Head of caudate nucleus (tissue), 42 donors: ENCODE measurements around the gene FAAP20.

Experiments used
- DNase-seq, 42 donors: peaks; one replicate each; pipeline versions ENCODE4 v3.0.0 to v3.0.0-alpha.2; 2020 to 2021; ENCODE audit warnings: mixed read lengths in 7 of 42
- intact Hi-C: fragments of 100-400 bp; cut with DNase I; formaldehyde crosslinking; loops from one replicate; pipeline ENCODE4 v1.15.0; 2022

The FAAP20 gene

DNA sequence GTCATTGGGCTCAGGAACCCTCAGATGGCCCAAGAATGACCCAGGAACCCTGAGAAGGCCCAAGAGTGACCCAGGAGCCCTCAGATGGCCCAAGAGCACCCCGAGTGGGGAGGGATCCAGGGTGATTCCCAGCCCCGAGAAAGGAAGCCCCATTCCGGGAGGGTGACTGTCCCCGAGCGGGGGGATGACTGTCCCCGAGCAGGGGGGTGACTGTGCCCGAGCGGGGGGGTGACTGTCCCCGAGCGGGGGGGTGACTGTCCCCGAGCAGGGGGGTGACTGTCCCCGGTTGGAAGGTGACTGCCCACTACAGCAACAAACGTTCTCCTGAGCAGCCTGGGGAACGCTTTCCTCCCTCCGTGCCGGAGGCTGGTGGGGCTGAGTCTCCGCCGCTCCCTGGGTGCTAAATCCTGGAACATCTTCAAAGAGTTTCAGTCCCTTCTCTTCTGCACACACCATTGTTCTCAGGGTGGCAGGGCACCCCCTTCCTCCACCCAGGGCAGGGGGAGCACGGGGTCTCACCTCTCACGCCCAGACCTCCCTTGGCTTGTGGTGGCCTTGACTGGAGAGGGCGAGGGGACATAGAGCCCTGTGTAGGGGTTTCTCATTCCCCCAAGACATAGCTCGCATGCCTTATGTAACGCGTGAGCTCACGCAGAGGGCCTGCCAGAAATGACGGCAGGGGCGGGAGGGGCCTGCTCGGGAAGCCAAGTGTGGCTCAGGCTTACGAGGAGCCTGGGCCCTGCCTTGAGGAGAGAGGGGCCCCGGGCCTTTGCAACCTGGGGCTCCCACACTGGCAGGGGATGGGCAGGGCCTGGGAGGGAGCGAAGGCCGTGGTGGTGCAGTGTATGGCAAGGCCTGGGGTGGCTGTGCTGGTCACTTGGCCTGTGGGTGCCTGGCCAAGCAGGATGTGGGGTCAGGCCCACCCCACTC, 19.3 kb upstream of the FAAP20 start:
- DNase-seq, result peak; percentile 65 to 93 (median 82)
- intact Hi-C loops, result no loop called here

DNA sequence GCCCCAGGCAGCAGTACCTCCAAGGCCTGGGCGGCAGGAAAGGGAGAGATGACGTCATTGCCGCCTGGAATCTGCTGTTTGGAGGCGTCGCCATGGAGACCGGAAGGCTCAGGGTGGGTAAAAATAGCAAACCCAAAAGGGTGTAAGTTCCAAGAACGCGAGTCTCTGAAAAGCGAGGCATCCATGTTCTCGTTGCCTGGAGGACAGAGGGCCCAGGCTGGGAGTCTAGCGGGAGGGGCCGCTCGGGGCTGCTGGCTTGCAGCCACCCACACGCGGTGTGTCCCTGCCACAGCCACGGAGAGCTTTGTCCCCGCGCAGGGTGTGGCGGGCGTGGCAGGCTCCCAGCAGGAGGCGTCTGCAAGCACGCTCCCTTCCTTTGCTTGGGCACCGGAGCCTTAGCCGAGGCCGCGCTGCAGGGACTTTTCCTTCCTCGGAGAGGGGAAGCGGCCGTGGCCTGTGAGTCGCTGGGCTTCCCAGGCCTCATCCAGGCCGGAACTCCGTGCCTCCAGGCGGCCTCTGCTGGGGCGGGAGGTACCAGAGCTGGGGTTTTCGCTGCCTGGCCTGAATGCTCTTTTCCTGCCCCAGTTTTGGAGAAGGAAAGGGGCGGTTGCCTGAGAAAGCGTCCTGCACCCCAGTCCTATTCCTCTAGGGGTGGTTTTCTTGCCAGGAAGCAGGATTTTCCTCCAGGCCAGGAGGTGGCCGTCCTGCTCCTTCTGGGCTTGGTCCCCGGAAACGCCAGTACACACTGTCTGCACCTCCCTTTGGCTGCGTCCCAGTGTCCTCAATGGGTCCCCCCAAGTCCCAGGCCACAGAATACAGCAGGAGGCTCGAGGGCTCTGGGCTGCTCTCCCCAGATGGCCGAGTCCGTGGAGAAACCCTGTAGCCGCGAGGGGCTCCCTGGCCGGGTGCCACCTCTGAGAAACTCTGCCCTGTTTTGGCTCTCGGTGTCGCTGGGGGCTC, 18.2 kb upstream of the FAAP20 start:
- DNase-seq, result peak; percentile 69 to 95 (median 85)
- intact Hi-C loops, result no loop called here

DNA sequence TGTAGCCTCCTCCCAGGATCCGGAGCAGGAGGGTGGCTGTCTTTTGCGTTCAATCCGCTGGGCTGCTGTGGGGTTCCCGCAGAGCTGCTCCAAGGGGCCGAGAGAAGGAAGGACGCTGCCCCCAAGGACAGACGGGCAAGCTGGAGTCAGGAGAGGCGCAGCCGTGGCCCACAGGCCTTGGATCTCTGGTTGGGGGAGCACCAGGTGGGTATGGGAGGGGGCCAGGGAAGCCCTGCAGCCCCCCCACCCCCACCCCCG, 17.6 kb upstream of the FAAP20 start:
- peak in 2 of 42 donors; percentile 21 to 28 for DNase-seq

DNA sequence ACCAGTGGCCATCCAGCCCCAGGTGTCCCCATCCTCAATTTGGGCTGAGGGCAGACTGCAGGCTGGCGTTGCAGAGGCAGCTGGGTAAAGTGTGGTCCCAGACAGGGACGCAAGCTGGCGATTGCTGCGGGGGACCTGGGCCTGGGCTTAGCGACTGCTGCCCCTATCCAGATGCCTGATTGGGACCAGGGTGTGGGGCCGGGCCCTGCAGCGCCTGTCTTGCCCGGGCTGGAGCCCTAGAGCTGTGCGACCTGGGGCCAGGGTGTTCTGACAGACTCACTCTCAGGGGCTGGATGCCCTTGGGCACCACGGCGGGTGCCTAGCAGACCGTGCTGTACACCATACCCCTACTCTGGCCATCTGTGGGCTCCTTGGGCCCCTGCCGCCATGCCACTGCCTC, 16.2 kb upstream of the FAAP20 start:
- no peak for DNase-seq
- intact Hi-C loops, result no loop called here

More for the DNA sequence above, 17.6 kb upstream of the FAAP20 start:
- intact Hi-C loops, result no loop called here

DNA sequence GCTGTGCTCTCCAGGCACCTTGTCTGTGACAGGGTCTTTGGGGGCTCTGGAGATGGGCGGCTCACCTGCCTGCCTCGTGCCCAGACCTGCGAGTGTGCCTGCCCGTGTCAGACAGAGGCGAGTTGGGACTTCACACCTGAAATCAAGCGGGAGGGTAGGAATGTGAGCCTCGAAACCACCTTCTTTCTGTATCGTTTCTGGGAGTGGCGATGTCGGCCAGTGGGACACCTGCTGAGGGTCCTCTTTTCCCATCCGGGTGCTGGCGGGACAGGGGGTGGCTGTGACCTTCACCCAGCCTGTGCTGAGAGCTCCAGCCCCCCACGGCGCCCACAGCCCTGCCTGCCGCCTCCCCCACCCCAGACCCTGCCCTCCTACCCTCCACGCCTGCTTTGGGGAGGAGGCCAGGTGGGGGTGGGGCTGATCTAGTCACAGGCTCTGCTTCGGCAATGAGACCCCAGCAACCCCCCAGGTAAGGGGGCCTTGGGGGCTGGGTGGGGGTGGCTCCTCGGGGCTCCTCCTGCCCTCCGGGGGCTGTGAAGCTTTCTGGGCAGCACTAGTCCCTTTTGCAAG, 15.6 kb upstream of the FAAP20 start:
- intact Hi-C loops, result no loop called here
- no peak for DNase-seq

DNA sequence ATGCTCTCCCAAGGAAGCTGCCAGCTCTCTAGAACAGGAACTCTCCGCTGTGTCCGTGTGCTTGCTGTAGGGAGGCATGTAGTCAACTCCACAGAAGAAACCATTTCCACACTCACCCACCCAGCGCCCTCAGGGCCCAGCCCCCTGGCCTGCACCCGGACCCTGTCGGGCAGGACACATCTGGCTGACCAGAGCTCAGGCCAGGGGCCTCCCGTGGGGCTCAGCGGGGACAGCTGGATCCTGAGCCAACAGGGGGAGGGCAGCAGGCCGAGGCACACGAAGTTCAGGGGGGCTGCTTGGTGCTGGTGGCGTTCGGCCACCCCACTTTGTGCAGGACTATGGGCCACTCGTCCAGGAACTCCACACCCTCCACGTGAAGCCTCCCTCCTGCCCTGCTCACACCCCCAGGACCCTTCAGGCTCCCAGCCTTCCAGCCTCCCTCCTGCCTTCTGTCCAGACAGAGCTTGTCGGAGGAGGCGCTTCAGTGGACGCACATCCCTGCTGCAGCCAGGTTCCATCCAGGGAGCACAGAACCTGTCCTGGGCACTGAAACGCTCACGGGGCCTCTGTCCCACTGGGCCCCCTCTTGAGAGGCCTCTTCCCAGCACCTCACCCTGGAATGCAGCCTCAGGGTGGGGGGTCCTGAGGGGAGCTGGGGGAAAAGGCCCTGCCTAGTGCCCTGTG, 15.0 kb upstream of the FAAP20 start:
- intact Hi-C loops, result no loop called here
- DNase-seq, result no peak

DNA sequence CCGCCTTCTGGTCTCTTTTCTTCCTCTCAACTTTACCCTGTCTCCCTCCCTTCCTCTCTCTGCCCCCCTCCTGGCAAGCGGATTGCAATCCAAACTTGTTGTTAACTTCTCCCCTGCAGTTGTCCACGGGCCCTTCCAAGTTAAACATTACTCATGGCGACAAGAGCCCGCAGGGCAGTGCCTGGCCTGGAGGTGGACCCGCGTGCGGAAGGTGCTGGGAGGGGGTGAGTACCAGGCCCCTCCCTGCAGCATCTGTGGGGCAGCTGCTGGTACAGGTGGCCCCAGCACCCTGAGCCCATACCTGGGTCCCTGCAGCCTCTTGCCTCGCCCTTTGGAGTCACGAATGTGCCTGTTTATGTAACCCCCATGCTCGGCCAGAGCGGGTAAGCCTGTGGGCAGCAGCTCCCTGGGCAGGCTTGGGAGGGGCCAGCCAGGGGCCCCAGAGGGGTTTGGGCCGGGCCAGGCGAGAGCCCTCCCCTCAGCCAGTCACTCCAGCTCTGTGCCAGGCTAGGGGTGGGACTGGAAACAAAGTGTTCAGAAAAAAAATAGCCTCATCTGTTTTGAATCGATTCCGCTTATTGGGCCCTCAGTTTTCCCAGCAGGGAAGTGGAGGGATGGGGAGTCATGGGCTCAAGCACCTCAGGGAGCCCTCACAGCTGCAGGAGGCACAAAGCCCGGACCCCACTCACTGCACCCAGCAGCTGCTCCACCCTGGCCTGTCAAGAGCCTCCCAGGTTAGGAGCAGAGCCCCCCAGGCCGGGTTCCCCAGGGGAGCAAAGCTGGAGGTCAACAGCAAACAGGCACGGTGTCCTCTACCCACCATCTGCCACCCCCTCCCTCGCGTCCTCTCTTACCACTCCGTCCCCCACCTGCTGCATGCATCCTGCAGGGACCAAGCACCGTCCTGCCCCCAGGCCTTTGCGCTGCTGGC, 14.0 kb upstream of the FAAP20 start:
- DNase-seq, result no peak
- intact Hi-C loops, result no loop called here

DNA sequence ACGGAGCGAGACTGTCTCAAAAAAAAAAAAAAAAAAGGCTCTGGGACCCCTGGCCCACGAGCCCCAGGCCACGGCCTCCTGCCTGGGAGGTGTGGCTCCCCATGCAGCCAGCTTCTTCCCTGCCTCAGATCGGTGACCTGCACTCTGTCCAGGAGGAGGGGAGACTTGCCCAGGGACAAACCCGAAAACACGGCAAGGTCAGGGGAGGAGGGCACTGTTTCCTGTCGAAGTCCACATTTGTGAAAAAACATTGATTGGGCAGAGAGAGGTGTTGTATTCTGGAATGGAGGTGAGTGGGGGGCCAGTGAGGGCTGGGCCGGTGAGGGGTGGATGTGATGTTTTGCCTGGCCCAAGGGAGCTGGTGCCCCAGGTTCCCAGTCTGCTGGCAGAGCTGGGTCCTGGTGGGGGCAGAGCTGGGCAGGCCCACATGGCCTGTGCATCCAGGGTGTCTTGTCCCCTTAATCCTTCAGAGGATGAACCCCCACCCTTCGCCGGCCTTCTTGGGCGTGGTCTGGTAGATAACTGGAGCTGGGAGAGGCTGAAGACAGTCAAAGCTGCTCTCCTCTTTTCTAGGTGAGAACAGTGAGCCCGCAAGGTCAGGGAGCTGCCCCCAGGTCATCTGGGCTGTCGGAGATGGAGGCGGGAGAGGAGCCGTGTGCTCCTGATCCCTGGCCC, 12.4 kb upstream of the FAAP20 start:
- DNase-seq, result no peak
- intact Hi-C loops, result no loop called here

DNA sequence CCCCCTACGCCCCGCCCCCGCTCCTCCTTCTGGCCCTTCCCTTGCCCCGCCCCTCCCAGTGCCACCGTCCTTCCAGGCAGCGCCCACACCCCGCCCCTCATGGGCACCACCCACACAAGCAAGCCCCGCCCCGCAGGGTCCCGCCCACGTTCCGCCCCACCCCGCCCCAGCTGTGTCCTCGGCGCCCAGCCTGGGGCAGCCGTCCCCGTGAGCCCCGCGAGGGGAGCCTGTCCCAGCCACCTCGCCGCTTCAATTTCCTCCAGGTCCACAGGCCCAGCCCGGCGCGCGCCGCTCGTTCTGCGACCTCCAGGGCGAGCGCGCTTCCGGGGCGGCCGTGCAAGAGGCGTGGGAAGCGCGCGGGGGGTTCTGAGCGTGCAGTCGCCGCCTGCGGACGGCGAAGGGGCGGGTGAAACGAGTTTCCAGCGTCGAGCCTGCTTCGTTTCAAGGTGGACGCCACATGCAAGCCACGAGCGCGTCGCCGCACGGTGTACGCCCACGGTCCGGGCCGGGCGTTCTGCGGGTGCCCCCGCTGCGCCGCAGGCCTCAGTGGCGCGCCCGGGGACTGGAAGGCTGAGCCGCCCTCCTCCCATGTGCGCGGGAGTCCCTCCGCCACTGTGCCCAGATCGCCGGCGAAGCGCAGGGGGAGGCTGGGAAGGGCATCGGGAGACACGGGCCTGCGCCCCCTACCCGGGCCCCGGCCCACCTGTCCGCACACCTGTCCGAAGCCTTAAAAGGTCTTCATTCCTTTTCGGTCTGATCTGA, 10.8 kb upstream of the FAAP20 start:
- intact Hi-C loops, result no loop called here

DNA sequence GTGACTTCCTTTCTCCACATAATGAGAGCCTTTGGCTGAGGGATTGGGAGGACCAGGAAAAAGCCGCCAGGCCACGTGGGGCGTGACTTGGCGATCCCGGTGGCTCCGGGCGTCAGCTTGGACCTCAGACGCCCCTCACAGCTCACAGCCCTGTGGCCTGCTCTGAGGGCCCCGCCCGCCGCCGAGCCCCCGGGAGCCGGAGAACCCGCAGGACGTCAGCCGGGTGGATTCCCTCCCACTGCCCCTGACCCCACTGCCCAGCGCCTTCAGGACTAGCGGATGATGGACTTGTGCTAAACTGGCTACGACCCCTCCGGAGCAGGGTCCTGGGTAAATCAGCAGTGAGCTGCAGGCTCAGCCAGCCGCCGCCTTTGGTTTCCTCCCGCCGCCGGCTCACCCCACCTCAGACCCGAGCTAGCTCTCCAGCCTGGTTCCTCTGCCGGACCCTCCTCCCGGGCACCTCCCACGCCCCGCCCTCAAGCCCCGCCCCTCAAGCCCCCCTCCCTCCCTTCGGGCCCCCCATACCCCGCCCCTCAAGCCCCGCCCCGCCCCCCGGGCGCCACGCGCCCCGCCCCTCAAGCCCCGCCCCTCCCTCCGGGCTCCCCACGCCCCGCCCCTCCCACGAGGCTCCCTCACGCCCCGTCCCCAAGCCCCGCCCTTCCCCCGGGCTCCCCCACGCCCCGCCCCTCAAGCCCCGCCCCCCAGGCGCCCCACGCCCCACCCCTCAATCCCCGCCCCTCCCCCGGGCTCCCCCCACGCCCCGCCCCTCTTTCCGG, 10.0 kb upstream of the FAAP20 start:
- intact Hi-C loops, result no loop called here

More for the DNA sequence above, 10.8 kb upstream of the FAAP20 start:
- DNase-seq, result peak; percentile 89 to 99 (median 97)

DNA sequence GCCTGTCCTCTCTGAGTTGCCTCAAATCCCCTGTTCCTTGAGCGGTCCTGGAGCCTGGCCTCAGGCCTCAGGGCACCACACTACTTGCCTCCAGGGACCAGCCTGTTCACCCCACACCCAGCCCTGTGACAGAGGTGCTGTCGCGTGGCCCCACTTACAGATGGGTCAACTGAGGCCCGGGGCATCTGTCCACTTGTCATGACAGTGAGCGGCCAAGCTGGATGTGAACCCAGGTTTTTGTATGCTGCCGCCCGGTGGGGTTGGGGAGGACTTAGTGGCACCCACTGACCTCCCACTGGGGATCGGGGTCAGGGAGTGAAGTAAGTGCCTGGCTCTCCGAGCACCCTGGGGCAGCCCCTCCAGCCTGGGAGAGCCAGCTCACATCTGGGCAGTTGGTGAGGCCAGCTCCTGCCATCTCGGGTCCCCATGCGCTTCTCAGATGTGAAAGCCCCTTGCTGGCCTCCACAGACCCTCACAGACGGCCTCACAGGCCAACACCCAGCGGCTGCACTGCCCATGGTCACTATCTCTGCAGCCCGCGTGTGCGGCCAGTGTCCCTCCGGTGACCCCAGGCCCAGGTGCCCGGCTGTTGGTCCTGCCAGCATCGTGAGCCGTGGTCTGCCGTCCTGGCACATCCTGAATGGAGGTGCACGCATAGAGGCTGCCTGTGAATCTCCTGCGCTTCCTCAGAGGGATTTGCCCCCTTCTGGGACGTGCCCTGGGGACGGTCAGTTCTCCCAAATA, 9.3 kb upstream of the FAAP20 start:
- peak in 1 of 42 donors; percentile 15 for DNase-seq

More for the DNA sequence above, 10.0 kb upstream of the FAAP20 start:
- peak in 17 of 42 donors; percentile 30 to 84 (median 51) for DNase-seq

DNA sequence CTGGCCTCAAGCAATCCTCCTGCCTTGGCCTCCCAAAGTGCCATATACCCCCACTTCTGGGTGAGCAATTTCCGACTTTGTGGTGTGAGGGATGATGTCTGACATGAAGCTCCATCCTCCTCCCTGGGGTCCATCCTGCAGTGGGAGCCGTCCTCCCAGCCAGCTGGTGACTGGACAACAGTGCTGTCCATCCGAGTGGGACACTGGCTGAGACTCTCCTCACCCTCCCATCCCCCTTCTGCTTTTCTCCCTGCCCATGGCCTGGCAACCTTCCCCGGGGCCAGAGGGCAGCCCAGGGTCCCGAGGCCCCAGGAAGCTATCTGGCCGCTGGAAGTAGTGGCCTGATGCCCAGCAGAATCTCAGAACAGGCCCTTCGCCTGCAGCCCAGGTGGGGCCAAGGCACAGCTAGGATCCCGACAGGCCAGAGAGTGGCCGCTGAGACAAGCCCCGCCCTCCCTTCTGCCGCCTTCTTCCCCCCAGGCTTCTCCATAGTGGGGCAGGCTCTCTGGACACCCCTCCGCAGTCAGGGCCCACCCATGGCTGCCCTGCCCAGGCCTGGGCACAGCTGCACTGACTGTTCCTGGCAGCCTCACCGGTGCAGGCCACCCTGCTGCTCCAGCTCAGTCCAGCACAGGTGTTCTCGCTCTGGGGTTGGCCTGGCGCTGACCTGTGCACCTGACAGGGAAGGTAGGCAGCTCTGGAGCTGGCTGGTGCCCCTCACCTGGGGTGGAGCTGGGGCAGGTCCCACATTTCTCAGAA, 8.4 kb upstream of the FAAP20 start:
- DNase-seq, result no peak
- intact Hi-C loops, result no loop called here

More for the DNA sequence above, 9.3 kb upstream of the FAAP20 start:
- intact Hi-C loops, result no loop called here

DNA sequence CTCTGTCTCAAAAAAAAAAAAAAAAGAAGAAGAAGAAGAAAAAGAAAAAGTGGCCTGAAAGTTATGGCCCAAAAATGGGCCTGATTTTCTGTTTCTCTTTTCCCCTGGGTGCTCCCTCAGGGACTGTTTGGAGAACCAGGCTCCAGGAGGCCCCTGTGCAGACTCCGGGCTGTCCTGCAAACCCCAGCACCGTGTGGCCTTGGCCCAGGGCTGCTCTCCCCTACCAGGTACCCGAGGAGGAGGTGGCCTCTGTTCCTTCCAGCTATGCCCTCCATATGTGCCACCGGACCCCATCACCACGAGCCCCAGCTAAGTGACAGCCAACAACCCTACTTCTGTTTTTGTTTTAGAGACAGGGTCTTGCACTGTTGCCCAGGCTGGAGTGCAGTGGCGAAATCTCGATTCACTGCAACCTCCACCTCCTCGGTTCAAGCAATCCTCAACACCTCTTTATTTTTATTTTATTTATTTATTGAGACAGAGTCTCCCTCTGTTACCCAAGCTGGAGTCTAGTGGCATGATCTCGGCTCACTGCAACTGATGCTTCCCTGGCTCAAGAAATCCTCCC, 7.5 kb upstream of the FAAP20 start:
- DNase-seq, result no peak
- intact Hi-C loops, result no loop called here

DNA sequence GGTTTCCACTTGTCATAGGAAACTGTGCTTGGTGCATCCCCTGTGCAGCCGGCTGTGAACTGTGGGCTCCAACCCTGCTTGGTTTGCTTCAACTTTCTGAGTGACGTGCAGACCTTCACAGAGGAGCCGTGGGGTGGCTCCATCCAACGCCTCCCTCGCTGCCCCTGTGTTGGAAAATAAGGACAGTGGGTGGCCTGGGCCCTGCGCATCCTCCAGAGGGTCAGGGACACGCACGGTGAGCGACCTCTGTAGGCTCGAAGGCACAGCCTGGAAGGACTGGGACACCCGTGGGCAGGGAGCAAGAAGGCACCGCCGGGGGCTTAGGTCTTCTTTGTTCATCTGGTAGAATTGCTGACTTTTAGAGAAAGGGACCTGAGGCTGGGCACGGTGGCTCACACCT, 6.5 kb upstream of the FAAP20 start:
- no peak for DNase-seq
- intact Hi-C loops, result no loop called here
